HUES48 (cell line): ENCODE data around the gene RNASEH2B.

Experiments
- H3K27ac ChIP-seq: one replicate; pipeline ENCODE4 v1.7.0; 2013; ENCODE audit warnings: low read depth, low read length, inconsistent platforms
- H3K27me3 ChIP-seq: 2 replicates; pipeline ENCODE4 v1.6.1; 2013; ENCODE audit warnings: mild to moderate bottlenecking, low read length; ENCODE audit not compliant: control insufficient read depth, insufficient read depth
- H3K36me3 ChIP-seq: 2 replicates; pipeline ENCODE4 v1.6.1; 2013; ENCODE audit warnings: low read length; ENCODE audit not compliant: control insufficient read depth, insufficient read depth
- H3K4me1 ChIP-seq: 2 replicates; pipeline ENCODE4 v1.6.1; 2013; ENCODE audit warnings: mild to moderate bottlenecking, low read length; ENCODE audit not compliant: control insufficient read depth, insufficient read depth
- H3K4me3 ChIP-seq: 2 replicates; pipeline ENCODE4 v1.5.1; 2013; ENCODE audit warnings: mild to moderate bottlenecking, low read depth, low read length
- H3K9ac ChIP-seq: 2 replicates; pipeline ENCODE4 v1.6.1; 2013; ENCODE audit warnings: mild to moderate bottlenecking, low read depth, low read length, moderate library complexity
- H3K9me3 ChIP-seq: 2 replicates; pipeline ENCODE4 v1.6.1; 2013; ENCODE audit warnings: low read length; ENCODE audit not compliant: control insufficient read depth, insufficient read depth

RNASEH2B gene

DNA sequence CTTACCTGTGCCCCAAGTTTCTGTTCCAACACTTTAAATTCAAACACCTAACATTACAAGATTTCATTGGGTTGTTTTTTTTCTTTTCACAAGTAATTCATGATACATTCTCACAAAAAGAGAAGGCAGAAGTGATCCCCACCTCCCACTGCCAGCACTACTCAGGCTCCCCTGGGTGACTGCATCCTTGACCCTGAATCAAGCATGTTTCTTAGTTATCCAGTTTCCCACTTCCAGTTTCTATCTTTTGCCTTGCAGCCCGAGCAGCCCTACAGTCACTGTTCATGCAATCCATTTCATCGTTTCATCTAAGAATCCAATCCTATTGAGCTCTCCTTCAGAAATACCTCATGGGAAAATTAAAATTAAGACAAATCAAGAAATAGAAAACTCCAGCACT lies 61.4 kb downstream of the RNASEH2B start:
- Histone ChIP-seq H3K4me1 (no peaks in the 10 kb centered on the region), H3K27me3 (no peaks in the 10 kb centered on the region), H3K9me3 (no peaks in the 10 kb centered on the region), H3K9ac (no peak overlapping the region), H3K36me3 (no peaks in the 10 kb centered on the region), H3K27ac (no peak overlapping the region), H3K4me3 (no peak overlapping the region)

DNA sequence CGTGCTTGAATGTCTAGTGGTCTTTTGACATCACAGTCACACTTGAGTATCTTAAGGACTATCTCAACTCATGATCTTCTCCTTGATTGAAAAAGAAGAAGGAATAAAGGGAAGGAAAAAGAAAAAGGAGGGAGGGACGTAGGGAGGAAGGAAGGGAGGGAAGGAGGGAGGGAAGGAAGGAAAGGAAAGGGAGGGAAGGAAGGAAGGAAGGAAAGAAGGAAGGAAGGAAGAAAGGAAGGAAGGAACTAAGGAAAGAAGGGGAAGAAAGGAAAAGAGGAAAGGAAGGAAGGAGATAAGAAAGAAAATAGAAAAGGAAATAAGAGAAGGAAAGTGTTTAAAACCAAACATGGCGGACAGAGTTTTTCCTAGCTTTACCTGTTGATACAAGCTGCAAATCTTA lies 64.7 kb downstream of the RNASEH2B start:
- Histone ChIP-seq H3K4me1 (no peaks in the 10 kb centered on the region), H3K4me3 (no peak overlapping the region), H3K9ac (no peak overlapping the region), H3K9me3 (no peaks in the 10 kb centered on the region), H3K27ac (no peak overlapping the region), H3K36me3 (no peaks in the 10 kb centered on the region), H3K27me3 (no peaks in the 10 kb centered on the region)

DNA sequence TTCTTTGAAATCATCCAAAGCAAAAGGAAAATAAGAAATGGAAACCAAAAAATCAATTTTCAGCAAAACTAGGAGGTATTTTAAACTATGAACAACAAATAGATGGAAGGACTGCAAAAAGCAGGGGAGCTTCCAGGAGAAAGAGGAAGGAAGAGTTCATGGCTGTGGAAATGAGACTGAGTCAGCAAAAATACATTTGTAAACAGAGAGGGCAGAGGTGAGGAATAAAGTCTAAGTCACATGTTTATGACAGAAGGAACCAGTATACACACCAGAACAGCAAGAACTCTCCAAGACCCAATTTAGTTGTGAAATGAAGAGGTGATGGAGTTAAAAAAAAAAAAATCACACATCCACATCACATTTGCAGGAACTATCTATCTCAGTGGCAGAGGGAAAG lies 69.6 kb downstream of the RNASEH2B start:
- H3K9me3 ChIP-seq: no peaks in the 10 kb centered on the region
- H3K27me3 ChIP-seq: no peaks in the 10 kb centered on the region
- no peak overlapping the region for H3K27ac ChIP-seq

DNA sequence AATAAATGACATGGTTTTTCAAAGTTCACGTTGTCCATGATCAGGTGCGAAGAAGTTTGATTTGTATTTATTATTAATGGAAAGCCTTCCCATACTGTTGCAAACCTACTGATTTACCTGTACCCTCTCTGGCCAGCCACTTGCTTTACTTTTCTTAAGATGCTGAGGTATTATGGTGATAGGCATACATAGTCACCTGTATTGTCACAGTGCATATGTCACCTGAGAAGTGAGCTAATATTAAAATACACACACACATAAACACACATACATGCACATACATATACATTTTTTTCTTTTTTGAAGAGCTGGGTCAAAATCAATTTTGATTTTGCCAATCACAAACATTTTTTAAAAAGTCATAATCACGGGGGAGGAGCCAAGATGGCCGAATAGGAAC lies 72.1 kb downstream of the RNASEH2B start:
- no peaks in the 10 kb centered on the region for H3K36me3 ChIP-seq
- H3K4me3 ChIP-seq: peak overlapping the region; percentile 35; the same call in 1 of the 2 replicates
- no peak overlapping the region for H3K27ac ChIP-seq
- H3K9me3 ChIP-seq: no peaks in the 10 kb centered on the region
- no peaks in the 10 kb centered on the region for H3K27me3 ChIP-seq
- no peaks in the 10 kb centered on the region for H3K4me1 ChIP-seq
- H3K9ac ChIP-seq: no peak overlapping the region

More for the DNA sequence above, 69.6 kb downstream of the RNASEH2B start:
- H3K36me3 ChIP-seq: no peaks in the 10 kb centered on the region
- no peak overlapping the region for H3K4me3 ChIP-seq
- no peak overlapping the region for H3K9ac ChIP-seq
- no peaks in the 10 kb centered on the region for H3K4me1 ChIP-seq

DNA sequence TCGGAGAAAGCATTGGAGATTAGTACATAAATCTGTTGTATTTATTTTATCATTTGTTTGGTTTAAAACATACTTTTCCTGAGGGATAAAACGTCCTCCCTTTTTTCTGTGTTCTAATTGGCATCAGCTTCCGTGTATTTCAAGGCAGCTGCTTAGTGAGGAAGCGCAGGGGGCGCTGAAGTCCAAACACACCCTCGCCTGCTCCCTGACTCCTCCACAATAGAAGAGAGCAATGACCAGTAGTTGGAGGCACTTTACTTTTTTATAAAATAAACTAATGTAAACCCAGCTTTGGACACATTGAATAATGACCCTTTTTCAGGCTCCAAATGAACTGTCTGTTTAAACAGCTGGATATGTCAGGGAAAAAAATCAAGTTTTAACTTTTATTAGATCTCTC lies 79.9 kb downstream of the RNASEH2B start:
- peaks cover 29% of the 10 kb centered on the region for H3K4me1 ChIP-seq
- peaks cover 7% of the 10 kb centered on the region; the same call in 1 of the 2 replicates for H3K27me3 ChIP-seq
- no peak overlapping the region for H3K27ac ChIP-seq
- no peaks in the 10 kb centered on the region for H3K9me3 ChIP-seq
- no peak overlapping the region for H3K4me3 ChIP-seq
- H3K36me3 ChIP-seq: no peaks in the 10 kb centered on the region
- H3K9ac ChIP-seq: no peak overlapping the region

DNA sequence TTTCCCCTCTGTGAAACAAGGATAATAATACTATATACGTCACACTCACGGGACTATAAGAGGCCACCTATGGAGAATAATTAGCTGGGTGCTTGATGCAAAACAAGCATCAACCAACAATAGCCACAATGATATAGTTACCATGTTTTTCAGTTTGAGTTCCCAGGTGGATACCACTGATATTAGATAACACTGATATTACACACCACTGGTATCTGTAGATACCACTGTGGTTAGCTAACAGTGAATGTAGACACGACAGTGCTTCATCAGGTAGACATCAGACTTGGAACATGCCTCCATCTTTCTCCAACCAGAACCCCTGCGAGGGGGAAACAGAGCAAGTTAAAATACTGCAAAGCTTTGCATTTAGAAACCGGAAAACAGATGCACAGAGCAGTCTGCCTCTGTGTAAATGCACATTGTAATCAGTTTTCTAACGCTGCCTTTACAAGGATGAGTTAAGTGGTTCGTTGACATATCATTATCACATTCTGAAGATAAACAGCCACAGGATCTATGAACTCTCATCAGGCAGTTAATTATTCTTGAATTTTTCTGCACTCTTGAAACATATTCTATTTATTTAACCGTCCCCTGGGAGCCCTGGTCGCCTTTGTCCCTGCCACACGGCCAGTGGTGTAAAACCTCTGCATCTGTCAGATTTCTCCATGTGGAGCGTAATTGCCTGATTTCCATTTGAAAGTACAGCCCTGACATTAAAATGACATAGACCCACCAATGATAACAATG lies 80.7 kb downstream of the RNASEH2B start:
- Histone ChIP-seq H3K36me3 (no peaks in the 10 kb centered on the region), H3K27ac (peak overlapping the region; percentile 24), H3K27me3 (peaks cover 7% of the 10 kb centered on the region; the same call in 1 of the 2 replicates), H3K4me3 (no peak overlapping the region), H3K9me3 (no peaks in the 10 kb centered on the region), H3K4me1 (peaks cover 29% of the 10 kb centered on the region), H3K9ac (0 out of 2 replicates have a peak overlapping the region, but pooled peaks have one; percentile 18)

DNA sequence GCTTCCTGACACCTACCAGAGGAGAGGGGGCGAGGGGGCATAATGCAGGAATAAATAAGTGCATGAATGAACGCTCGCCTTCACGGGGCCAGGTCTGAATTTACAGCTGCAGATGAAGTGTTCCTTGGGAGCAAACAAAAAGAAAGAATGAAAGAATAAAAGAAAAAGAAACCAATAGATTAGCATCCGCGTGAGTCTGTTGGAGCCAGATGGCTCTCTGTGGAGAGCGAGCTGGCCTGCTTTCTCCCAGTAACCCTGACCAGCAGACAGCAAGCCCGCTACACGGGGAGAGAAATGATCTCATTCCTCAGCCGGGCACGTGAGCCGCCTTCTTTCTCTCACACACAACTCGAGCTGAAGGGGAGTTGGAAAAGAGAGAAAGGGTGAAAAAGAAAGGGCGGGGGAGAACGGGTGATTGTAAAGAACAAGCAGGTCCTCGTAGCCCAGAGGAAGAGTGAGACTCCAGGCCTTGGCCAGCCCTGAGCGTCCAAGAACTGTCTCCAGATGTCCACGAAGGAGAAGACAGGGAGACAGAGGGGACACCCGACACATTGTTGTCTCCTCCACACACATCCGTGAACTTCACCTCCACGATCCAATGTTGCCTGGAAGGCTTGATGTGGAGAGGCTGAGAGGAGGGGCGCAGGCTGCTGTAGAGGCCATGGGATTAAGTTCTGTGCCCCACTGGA lies 81.4 kb downstream of the RNASEH2B start:
- Histone ChIP-seq H3K4me1 (peaks cover 29% of the 10 kb centered on the region), H3K27me3 (peaks cover 7% of the 10 kb centered on the region; the same call in 1 of the 2 replicates), H3K9me3 (no peaks in the 10 kb centered on the region), H3K36me3 (no peaks in the 10 kb centered on the region), H3K27ac (peak overlapping the region; percentile 24), H3K9ac (peak overlapping the region; percentile 18; the same call in 1 of the 2 replicates), H3K4me3 (no peak overlapping the region)

DNA sequence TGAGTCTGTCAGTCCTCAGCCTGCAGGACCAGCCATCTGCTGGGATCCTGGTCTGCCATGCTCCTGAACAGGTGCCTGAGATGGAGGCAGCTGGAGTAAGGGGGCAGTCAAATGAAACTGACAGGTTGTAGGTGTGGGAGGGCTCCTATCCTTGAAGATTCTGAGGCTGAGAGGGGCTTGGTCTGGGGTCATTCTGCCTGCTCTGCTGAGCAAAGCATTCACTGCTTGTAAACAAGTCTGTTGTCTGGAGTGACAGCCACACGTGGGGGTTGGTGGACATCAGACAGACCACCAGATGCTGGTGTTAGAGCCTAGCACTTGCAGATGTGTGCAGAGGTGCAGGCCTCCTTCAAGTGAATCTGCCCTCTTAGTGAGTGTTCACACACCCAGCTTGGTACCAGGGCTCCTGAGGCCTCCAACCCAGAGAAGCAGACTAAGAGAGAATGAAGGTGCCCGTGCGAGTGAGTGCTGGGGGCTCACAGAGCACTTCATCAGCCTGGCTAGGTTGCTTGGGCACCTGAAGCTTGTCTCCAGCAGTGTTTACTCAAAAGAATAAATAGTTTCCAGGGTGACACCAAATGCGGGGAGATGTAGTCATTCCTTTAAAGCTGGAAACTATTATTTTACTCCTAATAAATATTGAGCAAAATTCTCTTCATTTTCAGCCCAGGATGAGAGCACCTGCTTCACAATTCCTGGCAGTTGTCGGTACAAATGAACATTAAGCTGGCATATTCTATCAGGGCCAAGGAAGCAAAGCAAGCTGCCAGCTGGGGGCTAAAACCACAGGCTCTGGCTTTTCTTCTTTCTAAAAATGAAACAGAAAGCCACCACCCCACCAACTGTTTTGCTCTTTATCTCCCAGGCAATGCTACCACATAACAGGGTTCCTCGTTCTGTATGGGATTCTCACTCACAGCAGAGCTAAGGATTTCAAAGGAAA lies 82.3 kb downstream of the RNASEH2B start:
- peaks cover 29% of the 10 kb centered on the region for H3K4me1 ChIP-seq
- no peaks in the 10 kb centered on the region for H3K36me3 ChIP-seq
- H3K27ac ChIP-seq: no peak overlapping the region
- no peaks in the 10 kb centered on the region for H3K9me3 ChIP-seq
- H3K27me3 ChIP-seq: peaks cover 7% of the 10 kb centered on the region; the same call in 1 of the 2 replicates
- H3K4me3 ChIP-seq: no peak overlapping the region
- H3K9ac ChIP-seq: no peak overlapping the region

DNA sequence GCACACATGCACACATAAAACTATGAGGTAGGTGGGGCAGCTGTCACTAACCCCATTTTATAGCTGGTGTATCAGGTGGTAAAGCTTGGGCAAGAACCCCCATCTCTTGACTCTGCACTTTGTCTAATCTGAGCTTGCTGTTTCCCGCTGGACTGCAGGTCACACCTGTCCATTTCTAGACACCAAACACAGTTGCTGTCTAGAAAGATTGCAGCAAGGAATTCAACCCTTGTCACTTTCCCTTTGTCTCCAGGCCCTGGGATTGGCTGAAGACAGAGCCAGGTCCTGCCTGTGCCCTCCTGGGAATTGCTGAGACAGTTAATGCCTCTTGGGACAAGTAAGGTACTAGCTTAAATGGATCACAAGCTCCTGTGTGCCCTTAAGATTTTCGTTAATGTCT lies 83.8 kb downstream of the RNASEH2B start:
- Histone ChIP-seq H3K4me1 (peaks cover 29% of the 10 kb centered on the region), H3K27ac (no peak overlapping the region), H3K9me3 (no peaks in the 10 kb centered on the region), H3K4me3 (no peak overlapping the region), H3K27me3 (peaks cover 7% of the 10 kb centered on the region; the same call in 1 of the 2 replicates), H3K9ac (no peak overlapping the region), H3K36me3 (no peaks in the 10 kb centered on the region)

DNA sequence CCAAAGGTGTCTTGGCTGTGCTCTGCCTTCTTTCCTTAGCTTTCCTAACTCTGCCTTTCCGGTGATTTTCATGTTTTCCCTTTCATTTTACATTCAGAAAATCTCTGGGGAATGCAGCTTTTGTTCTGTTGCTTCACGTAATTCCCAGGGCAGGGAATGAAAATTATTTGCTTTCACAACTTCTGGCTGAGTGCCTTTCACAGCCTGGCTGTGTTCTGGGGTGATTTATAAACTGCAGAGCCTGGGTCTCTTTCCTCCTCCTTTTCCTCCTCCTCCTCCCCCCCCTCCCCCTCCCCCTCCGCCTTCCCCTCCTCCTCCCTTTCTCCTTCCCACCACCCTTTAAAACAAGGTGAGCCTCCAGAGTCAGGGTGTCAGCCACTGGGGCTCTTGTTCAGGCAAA lies 84.3 kb downstream of the RNASEH2B start:
- Histone ChIP-seq H3K9ac (no peak overlapping the region), H3K27me3 (peaks cover 7% of the 10 kb centered on the region; the same call in 1 of the 2 replicates), H3K27ac (no peak overlapping the region), H3K4me3 (no peak overlapping the region), H3K9me3 (no peaks in the 10 kb centered on the region), H3K4me1 (peaks cover 29% of the 10 kb centered on the region), H3K36me3 (no peaks in the 10 kb centered on the region)
